Measurements from ENCODE around the gene EPB41L1.

The EPB41L1 gene

DNA sequence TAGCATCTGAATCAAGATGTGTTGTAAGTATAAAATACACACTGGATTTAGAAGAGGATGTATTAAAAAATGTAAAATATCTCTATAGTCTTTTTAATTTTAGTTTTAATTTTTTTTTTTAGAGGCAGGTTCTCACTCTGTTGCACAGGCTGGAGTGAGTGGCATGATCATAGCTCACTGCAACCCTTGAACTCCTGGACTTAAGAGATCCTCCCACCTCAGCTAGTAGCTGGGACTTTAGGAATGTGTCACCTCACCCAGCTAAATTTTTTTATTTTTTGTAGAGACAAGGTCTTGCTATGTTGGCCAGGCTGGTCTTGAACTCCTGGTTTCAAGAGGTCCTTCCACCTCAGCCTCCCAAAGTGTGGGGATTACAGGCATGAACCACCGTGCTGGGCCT is 46.7 kb upstream of the EPB41L1 start:
- Histone ChIP-seq H3K9ac (no peak overlapping the region), H3K9me3 (ENCODE audit: control insufficient read depth, low read length) (no peaks in the 10 kb centered on the region), H3K27ac (no peak overlapping the region), H3K79me2 (peaks cover 14% of the 10 kb centered on the region), H3K4me3 (ENCODE audit: low read depth, low read length) (no peak overlapping the region), H3K4me1 (peaks cover 14% of the 10 kb centered on the region), H3K27me3 (ENCODE audit: control insufficient read depth, insufficient read depth, low read length) (no peaks in the 10 kb centered on the region), H3K36me3 (ENCODE audit: control insufficient read depth, insufficient read depth, low read length) (no peaks in the 10 kb centered on the region), H3K4me2 (ENCODE audit: low read length) (no peak overlapping the region), H2AFZ (no peak overlapping the region)
- TF ChIP-seq, protein P1, sequence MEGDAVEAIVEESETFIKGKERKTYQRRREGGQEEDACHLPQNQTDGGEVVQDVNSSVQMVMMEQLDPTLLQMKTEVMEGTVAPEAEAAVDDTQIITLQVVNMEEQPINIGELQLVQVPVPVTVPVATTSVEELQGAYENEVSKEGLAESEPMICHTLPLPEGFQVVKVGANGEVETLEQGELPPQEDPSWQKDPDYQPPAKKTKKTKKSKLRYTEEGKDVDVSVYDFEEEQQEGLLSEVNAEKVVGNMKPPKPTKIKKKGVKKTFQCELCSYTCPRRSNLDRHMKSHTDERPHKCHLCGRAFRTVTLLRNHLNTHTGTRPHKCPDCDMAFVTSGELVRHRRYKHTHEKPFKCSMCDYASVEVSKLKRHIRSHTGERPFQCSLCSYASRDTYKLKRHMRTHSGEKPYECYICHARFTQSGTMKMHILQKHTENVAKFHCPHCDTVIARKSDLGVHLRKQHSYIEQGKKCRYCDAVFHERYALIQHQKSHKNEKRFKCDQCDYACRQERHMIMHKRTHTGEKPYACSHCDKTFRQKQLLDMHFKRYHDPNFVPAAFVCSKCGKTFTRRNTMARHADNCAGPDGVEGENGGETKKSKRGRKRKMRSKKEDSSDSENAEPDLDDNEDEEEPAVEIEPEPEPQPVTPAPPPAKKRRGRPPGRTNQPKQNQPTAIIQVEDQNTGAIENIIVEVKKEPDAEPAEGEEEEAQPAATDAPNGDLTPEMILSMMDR (IDR thresholded peaks at IDR 0.05): no peak

DNA sequence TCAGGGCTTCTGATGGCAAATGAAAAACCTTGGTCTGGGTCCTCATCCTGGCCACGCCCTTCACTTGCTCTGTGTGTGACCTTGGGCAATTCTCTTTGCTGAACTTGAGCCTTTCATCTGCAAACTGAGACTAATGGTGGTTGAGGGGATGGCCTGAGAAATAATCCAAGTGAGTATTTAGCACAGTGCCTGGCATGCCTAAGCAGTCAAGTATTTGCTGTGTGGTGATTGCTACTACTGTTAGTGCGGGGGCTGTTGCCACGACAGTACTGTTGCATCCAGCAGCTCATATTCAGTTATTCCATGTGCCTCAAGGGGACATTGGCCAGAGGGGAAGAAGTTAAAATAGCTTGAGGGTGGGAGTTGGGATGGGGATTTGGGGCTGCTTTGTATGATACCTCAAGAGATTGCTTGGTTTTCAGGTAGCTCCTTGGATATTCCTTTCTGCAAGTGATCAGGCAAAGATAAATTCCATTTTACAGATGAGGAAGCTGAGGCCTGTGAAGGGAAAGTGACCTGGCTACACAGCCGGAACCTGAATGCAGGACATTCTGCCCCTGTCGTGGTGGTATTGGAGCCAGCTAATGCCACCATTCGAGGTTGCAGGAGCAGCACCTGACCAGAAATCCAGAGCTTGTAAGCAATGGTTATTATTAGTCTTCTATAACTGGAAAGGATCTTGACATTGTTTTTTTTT is 45.1 kb upstream of the EPB41L1 start:
- Histone ChIP-seq H3K9ac (no peak overlapping the region), H3K4me3 (ENCODE audit: low read depth, low read length) (no peak overlapping the region), H3K9me3 (ENCODE audit: control insufficient read depth, low read length) (no peaks in the 10 kb centered on the region), H3K4me2 (ENCODE audit: low read length) (no peak overlapping the region), H3K27me3 (ENCODE audit: control insufficient read depth, insufficient read depth, low read length) (no peaks in the 10 kb centered on the region), H3K27ac (no peak overlapping the region), H3K4me1 (peaks cover 8% of the 10 kb centered on the region), H2AFZ (no peak overlapping the region), H3K36me3 (ENCODE audit: control insufficient read depth, insufficient read depth, low read length) (no peaks in the 10 kb centered on the region), H3K79me2 (peaks cover 16% of the 10 kb centered on the region)
- TF ChIP-seq, protein P1 (IDR thresholded peaks at IDR 0.05): no peak

DNA sequence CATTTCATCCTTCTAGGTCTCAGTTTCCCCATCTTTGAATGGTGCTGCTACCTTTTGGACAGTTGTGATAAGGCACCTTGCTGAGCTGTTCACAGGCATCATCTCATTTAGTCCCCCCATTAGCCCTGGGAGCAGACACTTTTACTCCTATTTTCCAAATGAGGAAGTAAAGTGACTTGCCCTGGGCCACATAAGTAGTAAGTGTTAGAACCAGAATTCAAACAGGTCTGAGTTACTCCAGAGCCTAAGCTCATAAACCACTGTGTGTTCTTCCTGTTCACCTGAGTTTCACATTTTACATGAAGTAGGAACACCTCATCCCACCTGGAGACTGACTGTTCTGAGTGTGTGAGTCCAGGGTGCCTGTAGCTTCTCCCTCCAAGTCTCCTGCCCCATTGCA is 43.5 kb upstream of the EPB41L1 start:
- H2AFZ ChIP-seq: no peak overlapping the region
- no peaks in the 10 kb centered on the region for H3K36me3 ChIP-seq (ENCODE audit: control insufficient read depth, insufficient read depth, low read length)
- peaks cover 4% of the 10 kb centered on the region for H3K4me1 ChIP-seq
- no peak overlapping the region for H3K4me3 ChIP-seq (ENCODE audit: low read depth, low read length)
- H3K27me3 ChIP-seq (ENCODE audit: control insufficient read depth, insufficient read depth, low read length): no peaks in the 10 kb centered on the region
- no peak overlapping the region for H3K4me2 ChIP-seq (ENCODE audit: low read length)
- H3K27ac ChIP-seq: no peak overlapping the region
- H3K9me3 ChIP-seq (ENCODE audit: control insufficient read depth, low read length): no peaks in the 10 kb centered on the region
- TF ChIP-seq, protein P1 (IDR thresholded peaks at IDR 0.05): no peak
- H3K9ac ChIP-seq: no peak overlapping the region
- H3K79me2 ChIP-seq: peaks cover 16% of the 10 kb centered on the region

DNA sequence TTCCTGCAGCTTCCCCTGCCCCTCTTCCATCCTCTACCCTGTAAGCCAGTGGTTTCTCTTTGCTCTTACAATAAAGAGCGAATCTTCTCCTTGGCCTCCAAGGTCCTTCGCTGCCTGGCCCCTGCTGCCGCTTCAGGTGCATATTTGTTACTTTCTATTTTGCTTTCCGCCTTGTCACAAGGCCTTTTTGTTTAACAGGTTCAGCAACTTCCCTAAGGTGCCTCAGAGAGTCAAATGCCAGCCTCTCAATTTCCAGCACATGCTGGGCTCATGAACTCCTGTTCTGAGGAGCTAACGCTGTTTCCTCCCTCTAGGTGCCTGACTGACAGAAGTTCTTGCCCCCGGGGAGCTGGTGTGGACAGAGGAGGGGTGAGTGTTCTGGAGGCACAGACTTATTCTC is 42.4 kb upstream of the EPB41L1 start:
- no peak overlapping the region for H2AFZ ChIP-seq
- TF ChIP-seq, protein P1 (IDR thresholded peaks at IDR 0.05): no peak
- H3K4me2 ChIP-seq (ENCODE audit: low read length): no peak overlapping the region
- no peaks in the 10 kb centered on the region for H3K36me3 ChIP-seq (ENCODE audit: control insufficient read depth, insufficient read depth, low read length)
- H3K4me3 ChIP-seq (ENCODE audit: low read depth, low read length): no peak overlapping the region
- no peaks in the 10 kb centered on the region for H3K4me1 ChIP-seq
- H3K9ac ChIP-seq: no peak overlapping the region
- H3K79me2 ChIP-seq: peaks cover 16% of the 10 kb centered on the region
- no peaks in the 10 kb centered on the region for H3K27me3 ChIP-seq (ENCODE audit: control insufficient read depth, insufficient read depth, low read length)
- no peaks in the 10 kb centered on the region for H3K9me3 ChIP-seq (ENCODE audit: control insufficient read depth, low read length)
- no peak overlapping the region for H3K27ac ChIP-seq

DNA sequence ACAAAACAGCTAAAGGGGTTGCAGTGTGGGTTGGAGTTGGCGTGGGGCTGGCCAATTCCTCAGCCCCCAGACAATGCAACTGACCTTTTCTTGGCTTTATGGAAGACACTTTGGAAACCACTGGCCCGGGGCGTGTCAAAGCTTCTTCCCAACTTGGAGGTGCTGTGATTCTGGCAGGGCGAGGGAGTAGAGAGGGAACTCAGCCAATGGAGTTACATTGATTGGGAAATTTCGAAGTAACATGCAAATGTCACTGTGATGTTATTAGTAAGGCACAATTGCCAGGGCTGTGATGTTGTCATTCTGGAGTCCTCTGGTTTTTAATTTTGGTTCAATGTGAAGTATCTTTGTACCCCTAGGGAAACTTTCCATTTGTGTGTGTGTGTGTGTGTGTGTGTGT is 41.5 kb upstream of the EPB41L1 start:
- Histone ChIP-seq H3K4me2 (ENCODE audit: low read length) (no peak overlapping the region), H3K4me1 (no peaks in the 10 kb centered on the region), H3K36me3 (ENCODE audit: control insufficient read depth, insufficient read depth, low read length) (no peaks in the 10 kb centered on the region), H3K4me3 (ENCODE audit: low read depth, low read length) (no peak overlapping the region), H3K9me3 (ENCODE audit: control insufficient read depth, low read length) (no peaks in the 10 kb centered on the region), H3K9ac (no peak overlapping the region), H3K79me2 (peaks cover 16% of the 10 kb centered on the region), H3K27me3 (ENCODE audit: control insufficient read depth, insufficient read depth, low read length) (no peaks in the 10 kb centered on the region), H3K27ac (no peak overlapping the region), H2AFZ (no peak overlapping the region)
- TF ChIP-seq, protein P1 (IDR thresholded peaks at IDR 0.05): no peak
